HT-29 (cell line): Measurements from ENCODE around the gene IGFBP1. TPM values are rescaled to one million over a fixed set of nuclear protein-coding genes. Genes with fewer than 3 reads are reported as not detected.

ENCODE experiments used
- DNase-seq: peaks from one replicate; pipeline ENCODE4 v3.0.0-alpha.2; 2015; ENCODE audit warnings: low spot score
- total RNA-seq: library from RNA; depleted of rRNA; stranded (reverse); fragments of >200 nt; shearing (Covaris generic); gene quantifications from 2 replicates; pipeline ENCODE4 v1.2.3, GENCODE V29; 2014

Gene IGFBP1
- total RNA-seq, 1 experiment from 2014 or later = not detected

DNA sequence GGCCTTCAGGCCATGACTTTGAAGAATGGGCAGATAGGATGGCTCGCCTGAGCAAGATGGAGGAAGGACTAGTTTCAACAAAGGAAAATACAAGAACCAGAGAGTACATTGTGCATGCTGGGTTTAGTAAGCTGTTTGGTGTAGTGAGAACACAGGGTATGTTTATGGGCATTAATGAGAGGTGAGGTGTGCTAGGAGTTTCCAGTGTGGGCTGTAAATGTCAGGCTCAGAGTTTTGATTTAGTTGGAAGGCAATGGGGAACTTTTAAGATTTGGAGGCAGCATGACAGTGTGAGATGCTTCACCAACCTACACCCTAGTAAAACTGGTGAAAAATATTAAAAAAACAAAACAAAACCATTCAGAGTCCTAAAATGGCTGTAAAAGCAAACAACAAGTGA lies 13.3 kb downstream of the IGFBP1 start:
- no peak for DNase-seq

DNA sequence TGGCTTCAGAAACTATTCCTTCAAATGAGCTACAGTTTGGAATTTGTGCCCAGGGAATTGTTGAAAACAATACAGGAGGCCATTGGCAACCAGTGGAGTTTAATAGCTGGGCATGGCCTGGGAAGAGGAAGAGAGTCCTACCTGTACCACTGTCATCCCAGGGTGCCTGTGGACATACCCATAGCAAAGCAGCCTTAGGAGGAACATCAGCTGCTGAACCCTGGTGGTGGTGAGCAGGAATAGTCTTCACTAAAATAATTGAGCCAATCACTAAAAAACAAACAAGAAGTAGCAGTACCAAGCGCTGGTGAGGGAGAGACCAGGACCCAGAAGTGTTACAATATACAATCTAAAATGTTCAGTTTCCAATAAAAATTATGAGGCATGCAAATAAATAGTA lies 14.5 kb downstream of the IGFBP1 start:
- no peak for DNase-seq

- no peak for DNase-seq
These were observed 21.3 kb downstream of the IGFBP1 start for GRCh38 chr7:45909561-45909960.

DNA sequence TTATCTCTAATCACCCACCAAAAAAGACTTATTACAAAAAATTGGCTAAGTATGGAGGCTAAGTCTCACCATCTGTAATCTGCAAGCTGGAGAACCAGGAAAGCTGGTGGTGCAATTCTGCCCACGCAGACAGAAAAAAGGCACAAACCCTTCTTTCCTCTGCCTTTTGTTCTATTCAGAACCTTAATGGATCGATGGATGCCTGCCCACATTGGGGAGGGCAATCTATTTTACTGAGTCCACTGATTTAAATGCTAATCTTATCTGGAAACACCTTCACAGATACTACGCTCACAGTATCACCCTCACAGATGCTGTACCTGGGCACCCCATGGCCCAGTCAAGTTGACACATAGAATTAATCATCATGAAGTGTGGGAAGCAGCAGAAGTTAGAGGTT lies 22.6 kb downstream of the IGFBP1 start:
- DNase-seq = no peak

DNA sequence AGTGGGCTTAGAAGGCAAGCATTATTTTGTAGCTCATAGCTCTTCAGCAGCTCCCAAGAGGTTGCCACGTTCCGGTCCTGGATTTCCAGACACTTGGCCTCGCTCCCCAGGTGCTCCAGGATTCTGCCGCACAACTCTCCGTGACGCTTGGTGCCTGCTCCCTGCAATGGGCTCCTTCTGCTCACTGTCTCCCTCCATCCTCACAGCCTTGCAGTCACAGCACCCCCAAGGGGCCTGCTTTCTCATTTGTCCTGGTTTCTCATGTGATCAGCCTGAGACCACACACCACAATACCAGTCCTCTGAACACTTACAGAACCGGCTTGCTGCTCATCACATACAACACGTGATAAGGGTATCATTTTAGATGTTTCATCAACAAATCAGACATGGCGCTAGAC lies 23.0 kb downstream of the IGFBP1 start:
- no peak for DNase-seq

DNA sequence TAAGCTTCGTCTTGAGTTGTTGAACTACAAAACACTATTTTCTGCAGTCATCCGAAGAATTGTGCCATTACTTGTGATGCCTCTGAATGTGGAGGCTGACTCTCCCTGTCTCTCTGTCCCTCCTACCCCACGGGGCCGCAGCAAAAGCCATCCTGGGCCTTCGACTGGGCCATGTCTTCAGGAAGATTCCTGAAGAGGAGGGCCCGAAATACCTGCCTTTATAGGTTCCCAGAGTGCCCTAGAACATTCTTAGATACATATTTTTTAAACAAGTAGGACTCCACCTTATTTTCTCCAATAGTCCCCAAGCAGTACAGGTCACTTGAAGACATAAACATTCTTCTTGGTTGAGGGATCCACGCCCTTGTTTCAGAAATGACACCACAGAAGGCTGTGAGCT lies 24.7 kb downstream of the IGFBP1 start:
- no peak for DNase-seq

DNA sequence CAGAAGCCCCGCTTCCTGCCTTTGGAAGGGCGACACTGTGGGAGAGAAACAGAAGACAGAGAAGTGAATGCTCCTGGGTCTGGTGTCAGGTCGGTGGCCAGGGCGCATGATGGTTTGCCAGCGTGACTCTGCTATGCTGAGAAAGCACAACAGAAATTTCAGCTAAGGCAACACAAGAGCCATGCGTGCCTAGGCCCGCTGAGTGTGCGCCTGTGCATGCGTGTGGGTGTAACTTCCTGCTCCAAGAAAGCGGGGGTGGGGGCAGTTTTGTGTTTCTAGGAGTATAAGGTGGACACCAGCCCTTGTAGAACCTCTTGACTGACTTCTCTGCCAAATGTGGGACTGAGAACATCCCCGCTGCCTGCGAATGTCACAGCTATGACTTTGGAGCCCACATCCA lies 26.6 kb downstream of the IGFBP1 start:
- no peak for DNase-seq

GRCh38 chr7:45915606-45916005 lies 27.3 kb downstream of the IGFBP1 start:
- DNase-seq = no peak

DNA sequence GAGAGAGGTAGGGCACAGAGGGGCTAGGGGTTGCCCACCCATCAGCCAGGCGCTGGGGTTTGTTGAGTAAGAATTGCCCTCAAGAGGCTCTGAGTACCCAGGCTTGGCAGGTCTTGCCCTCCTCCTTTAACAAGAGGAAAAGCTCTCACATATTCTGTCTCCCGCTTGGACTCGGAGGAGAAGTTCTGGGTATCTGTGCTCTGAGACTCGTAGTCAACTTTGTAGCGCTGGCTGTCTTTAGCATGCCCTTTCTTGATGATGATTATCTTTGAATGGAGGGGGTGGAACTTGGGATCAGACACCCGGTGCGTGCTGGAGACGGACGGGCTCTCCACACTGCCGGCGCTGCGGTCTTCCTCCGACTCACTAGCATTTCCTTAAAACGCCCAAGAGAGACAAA lies 28.8 kb downstream of the IGFBP1 start:
- no peak for DNase-seq

DNA sequence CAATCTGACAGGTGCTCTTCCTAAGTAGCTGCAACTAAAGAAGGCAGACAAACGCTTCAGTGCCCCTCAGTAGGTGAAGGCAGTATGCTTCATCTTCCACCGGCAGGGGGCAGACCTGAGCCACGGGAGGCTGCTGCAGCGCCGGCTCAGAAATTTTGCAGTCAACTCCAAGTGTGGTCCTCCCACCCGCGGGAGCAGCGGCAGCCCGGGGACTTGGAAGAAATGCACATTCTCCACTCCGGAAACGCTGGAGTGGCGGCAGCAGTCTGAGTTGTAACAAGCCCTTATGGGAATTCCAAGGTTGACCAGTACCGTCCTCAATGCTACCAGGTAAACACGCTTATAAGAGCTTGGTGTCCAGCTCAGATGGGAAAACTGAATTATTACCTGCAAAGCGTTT lies 29.4 kb downstream of the IGFBP1 start:
- peak; percentile 87 for DNase-seq

GRCh38 chr7:45918556-45918955 lies 30.3 kb downstream of the IGFBP1 start:
- DNase-seq = no peak

DNA sequence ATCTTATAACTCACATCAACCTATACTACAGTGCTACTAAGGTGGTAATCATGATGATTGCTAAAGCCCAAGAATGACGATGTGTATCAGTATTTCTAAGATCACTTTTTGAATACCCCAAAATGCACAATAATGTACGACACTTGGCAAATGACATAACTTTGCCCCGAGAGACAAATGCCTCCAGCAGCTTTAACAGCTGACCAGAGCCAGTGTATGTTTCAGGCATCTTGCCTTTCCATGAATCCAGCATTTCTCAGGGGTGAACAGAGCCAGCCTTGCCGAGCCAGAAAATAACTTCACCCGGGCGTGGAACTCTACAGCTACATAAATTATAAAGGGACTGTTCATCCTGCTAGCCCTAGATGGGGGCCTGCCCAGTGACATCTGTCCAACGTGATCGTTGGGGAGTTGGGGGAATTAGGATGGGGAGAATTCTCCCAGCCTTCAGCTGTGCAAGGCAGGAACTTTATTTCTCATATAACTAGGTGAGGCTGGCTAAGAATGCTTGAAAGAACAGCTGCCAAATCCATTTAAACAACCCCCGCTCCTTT lies 31.0 kb downstream of the IGFBP1 start:
- DNase-seq = no peak

- no peak for DNase-seq
These were observed 31.7 kb downstream of the IGFBP1 start for GRCh38 chr7:45919993-45920459.

DNA sequence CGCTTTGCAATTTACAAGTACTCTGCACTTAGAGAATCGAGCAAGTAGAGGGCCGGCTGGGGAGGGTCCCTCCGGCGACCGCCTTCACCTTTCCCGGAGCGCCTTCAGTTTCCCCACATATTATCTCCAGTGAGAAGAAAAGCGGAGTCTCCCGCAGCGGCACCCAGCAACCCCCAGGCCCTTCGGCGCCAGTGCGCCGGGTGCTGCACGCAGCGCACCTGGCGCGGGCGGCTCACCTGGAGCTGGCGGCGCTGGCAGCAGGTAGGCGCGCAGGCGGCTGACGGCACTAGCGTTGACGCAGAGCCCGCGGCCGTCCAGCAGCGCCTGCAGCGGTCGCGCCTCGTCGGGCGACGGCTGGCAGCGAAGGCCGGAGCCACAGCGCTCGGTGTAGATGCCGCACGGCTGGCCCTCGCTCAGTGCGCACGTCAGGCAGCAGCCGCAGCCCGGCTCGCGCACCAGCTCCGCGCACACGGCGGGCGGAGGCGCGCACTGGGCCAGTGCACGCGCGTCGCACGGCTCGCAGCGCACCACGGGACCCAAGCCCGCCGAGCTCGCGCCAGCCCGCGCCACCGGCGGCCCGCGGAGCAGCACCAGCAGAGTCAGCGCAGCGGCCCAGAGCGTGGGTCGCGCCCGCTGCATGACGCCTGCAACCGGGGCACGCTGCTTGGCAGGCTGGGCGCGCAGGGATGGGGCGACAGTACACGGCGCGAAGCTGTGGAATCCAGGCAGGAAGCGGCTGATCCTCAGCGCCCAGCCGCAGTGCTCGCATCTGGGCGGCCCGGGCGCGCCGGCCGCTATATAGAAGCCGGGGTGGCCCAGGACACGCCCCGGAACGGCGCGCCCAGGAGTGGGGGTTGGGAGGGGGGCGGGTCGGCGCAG lies 32.5 kb downstream of the IGFBP1 start, which contains the start of gene IGFBP3:
IGFBP3 (minus strand) TSS at position 771 of the 879 bp plus-strand sequence; CDS start at position 639, 132 bp downstream.
- no peak for DNase-seq

DNA sequence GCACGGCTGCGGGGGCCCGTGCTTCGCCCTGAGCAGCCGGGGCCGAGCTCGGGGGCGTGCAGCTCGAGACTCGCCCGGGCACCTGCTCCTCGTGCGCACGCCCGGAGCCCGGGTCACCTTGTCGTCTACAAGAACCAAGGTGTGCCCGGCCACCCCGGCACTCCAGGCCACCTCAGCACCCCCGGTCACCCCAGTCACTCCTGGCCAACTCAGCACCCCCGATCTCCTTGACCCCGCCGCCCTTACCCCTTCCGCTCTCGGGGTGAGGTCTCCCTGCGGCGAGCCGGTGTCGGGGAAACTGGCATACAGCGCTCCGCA lies 33.1 kb downstream of the IGFBP1 start:
- DNase-seq = no peak

DNA sequence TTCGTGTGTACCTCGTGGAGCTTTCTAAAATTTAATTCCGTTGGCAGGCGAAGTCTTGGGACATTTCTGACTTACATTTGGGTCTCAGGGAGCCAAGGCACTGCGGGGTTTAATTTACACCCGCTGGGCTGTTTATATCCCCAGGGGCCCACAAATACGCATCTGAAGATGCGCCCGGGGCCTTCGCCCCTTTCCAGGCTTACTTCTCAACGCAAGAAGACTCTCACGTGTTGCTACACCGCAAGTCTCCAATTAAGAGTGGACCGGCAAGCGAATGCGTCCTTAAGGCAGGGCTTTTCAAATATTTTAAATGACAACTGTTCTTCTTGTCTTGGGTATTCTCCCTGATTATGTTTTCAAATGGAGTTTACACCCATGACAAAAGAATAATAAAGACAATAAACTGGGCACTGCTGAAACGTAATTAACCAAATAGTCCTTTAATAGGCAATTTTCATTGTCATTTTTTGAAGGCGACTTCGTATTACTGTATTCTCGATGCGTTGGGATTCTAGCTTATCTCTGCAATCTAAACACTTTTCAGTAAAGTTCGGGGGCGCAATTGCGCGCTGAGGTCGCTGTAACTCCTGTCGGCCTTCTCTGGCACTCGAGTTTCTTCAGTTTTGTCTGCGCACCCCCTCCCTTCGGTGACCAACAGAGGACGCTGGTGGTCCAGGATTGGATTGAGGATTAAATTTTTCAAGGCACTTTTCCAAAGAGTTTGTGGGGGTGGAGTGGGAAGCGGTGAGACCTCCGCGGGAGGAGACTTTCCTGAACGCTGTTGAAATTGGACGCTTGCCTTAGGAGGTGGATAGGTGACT lies 33.6 kb downstream of the IGFBP1 start:
- peak; percentile 40 for DNase-seq

GRCh38 chr7:45922810-45923209 lies 34.5 kb downstream of the IGFBP1 start:
- DNase-seq = peak; percentile 8

GRCh38 chr7:45923290-45923689 lies 35.0 kb downstream of the IGFBP1 start:
- peak; percentile 88 for DNase-seq

DNA sequence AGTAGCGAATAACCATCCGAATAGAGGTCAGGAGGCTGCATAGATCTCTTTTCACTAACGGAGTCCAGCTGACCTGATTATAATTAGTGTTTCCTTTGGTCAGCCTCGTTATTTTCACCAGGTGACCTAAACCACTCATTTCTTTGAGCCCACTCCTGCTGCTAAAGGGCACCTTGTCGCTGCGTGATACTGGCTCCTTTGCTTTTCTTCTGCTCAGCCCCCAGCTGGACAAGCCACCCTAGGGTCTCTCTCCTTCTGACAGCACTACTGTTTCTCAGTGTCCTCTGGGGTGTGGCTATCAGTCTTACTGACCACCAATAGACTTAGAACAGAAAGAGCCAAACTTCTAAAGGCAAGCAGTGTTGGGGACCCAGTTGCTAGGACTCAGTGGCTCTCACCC lies 35.5 kb downstream of the IGFBP1 start:
- peak; percentile 7 for DNase-seq

DNA sequence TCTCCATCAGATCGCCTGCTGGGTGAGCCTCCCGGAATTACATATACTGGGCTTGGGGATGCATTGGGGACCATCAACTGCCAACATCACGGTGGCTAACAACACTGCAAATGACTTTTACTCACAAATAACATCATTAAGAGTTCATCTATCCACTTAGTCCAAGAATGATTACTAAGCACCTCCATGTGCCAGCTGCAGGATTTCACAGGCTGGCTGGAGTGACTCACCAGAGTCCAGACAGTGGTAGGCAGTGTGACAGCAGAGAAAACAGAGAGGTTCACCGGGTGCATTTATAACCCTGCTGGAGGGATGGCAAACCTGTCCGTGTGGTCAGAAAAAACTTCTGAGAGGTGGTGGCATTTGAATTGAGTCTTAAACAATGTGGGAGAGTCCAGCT lies 36.0 kb downstream of the IGFBP1 start:
- peak; percentile 70 for DNase-seq

DNA sequence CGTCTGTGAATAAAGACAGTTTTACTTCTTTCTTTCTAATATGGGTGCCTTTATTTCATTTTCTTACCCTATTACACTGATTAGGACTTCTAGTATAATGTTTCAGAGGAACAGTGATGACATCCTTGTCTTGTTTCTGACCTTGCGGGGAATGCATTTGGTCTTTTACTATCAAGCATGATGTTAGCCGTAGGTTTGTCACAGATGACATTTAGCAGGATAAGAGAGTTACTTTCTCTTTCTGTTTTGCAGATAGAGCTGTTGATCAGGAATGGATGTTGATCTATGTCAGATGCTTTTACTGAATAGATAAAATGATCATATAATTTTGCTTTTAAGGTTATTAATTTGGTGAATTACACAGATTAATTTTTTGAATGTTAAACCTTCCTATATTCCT lies 39.4 kb downstream of the IGFBP1 start:
- no peak for DNase-seq

GRCh38 chr7:45930967-45931366 lies 42.7 kb downstream of the IGFBP1 start:
- DNase-seq = no peak
